Endometrial microvascular endothelial cells (primary cell): ENCODE data around the gene CC2D1A. TPM values are rescaled to one million over a fixed set of nuclear protein-coding genes. Genes with fewer than 3 reads are reported as not detected.
"Not testable (repeated sequence)": the region's sequence is repeated elsewhere in the genome, so short reads cannot be mapped to it uniquely, and the experiment has no call there.

Source experiments
- in situ Hi-C: cut with HindIII; loops from 2 replicates; pipeline ENCODE4 v1.10.0; 2017; ENCODE audit warnings: low sequenced_read_pairs, low pct_unique_long_range_greater_than_20kb; ENCODE audit errors: inconsistent ontology term
- total RNA-seq: library from RNA; depleted of rRNA; stranded (reverse); fragments of >200 nt; gene quantifications from one replicate; pipeline ENCODE4 v1.2.3, GENCODE V29; 2015; ENCODE audit errors: inconsistent ontology term

CC2D1A gene
- total RNA-seq, 1 donor from 2014 or later: 33.8 TPM

- in situ Hi-C loops: no loop called here
Observed at GRCh38 chr19:13968383-13968935, 62.5 kb downstream of the CC2D1A start.

- in situ Hi-C loops: no loop called here
Observed at GRCh38 chr19:13968999-13969398, 63.0 kb downstream of the CC2D1A start.

GRCh38 chr19:13969897-13970296 lies 63.9 kb downstream of the CC2D1A start:
- in situ Hi-C loops: no loop called here

DNA sequence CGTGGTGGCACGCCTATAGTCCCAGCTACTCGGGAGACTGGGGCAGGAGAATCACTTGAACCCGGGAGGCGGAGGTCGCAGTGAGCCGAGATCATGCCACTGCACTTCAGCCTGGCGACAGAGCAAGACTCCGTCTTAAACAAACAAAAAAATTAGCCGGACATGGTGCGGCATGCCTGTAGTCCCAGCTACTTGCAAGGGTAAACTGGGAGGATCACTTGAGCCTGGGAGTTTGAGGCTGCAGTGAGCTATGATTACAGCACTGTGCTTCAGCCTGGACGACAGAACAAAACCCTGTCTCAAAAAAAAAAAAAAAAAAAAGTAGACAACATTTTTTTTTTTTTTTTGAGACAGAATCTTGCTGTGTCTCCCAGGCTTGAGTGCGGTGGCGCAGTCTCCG lies 65.9 kb downstream of the CC2D1A start:
- in situ Hi-C loops: not testable (repeated sequence)

DNA sequence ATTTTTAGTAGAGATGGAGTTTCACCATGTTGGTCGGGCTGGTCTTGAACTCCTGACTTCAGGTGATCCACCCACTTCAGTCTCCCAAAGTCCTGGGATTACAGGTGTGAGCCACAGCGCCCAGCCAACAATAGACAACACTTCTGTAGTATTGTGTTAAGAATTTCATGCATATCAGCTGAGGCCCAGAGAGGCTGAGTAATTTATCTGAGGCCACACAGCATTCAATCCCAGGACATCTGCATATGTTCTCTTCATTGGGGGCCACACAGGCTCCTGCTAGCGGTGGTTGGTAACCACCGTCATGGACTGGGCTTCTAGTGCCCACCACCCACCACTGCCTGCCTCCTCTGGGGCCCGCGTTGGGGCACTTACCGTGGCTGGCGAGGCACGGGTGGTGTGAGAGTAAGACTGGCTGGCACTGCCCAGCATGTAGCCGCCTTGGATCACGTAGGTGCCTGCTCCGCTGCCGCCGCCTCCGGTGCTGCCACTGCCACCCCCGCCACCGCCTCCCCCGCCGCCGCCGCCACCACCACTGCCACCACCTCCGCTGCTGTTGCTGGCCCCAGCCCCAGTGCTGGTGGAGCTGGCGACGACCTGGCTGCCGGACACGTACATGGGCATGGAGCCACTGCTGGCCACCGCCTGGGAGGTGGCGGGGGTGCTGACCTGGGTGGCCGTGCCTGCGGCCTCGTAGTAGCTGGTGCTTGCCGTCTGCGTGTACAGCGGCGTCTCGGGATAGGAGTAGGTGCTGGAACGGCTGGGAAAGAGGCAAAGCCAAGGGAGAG lies 66.6 kb downstream of the CC2D1A start:
- in situ Hi-C loops: no loop called here

GRCh38 chr19:13973479-13973878 lies 67.5 kb downstream of the CC2D1A start:
- in situ Hi-C loops: not testable (repeated sequence)

GRCh38 chr19:13974073-13974472 lies 68.1 kb downstream of the CC2D1A start:
- in situ Hi-C loops: no loop called here

DNA sequence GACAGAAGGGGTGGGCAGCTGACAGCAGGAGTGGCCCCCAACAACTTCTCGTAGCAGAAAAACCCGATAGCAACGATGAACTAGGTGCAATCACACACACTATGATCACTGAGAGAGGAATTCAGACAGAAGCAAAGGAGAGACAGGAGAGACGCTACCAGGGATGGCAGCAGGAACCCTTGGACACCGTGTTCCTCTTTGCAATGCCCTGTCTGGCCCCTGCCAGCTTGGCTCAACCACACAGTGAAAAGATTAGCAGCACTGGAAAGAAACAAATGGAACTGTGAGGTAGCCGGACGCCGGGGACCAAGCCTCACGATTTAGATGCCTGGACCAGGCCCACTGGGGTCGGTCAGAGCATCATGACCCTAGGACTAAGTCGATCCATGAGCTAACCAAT lies 69.9 kb downstream of the CC2D1A start:
- in situ Hi-C loops: no loop called here

DNA sequence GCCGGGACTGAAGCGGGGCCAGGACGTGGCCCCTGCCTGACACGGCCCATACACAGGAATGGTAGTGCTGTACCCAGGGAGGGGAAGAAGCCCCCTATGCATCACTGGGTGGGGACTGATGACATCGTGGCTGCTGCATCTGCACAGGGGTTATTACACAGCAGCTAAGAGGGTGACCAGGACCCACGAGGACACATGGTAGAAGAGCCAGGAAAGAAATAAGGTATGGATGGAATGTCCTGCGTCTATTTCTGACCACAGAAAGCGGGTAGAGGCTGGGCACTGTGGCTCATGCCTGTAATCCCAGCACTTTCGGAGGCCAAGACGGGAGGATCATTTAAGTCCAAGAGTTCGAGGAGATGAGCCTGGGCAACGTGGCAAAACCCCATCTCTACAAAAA lies 70.4 kb downstream of the CC2D1A start:
- in situ Hi-C loops: no loop called here

DNA sequence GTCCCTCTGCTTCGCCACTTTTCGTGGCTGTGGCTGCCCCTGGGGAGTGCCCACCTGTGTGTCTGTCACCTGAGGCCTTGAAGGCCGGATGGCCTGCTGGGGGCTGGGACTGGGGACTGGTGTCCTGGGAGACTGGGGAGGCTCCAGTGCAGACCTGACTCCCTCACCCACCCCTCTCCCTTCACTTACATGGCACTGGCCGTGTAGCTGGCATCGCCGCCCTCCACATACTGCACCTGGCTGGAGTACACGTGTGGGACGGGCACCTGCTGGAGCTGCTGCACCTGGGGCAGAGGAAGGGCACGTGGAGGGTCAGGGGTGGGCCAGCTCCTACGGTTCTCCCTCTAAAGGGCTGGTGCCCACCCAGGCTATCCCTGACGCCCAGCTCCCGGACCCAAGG lies 71.8 kb downstream of the CC2D1A start:
- in situ Hi-C loops: no loop called here

GRCh38 chr19:13978351-13979243 lies 72.6 kb downstream of the CC2D1A start:
- in situ Hi-C loops: no loop called here

- in situ Hi-C loops: no loop called here
Observed at GRCh38 chr19:13979244-13979615, 73.2 kb downstream of the CC2D1A start.

DNA sequence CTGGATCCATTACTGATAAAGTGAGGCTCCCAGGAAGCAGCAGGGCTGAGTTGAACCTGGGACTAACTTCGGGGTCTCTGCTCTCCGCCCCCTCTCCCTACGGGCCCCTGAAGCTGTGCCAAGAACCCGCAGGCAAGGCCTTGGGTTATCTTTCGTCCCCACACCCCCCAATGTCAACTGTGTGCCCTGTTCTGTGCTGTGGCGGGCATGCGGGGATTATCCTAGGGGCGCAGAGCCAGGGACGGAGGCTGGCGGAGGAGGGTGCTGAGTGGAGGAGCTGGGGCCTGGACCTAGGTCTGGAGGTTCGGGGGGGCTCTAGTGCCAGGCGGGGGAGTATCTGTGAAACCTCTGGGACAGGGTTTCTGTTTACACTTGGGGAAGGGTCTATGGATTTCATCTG lies 73.7 kb downstream of the CC2D1A start:
- in situ Hi-C loops: no loop called here

GRCh38 chr19:13980340-13980739 lies 74.3 kb downstream of the CC2D1A start:
- in situ Hi-C loops: no loop called here

Other genes starting within 250 kb of the CC2D1A start
- gene MRI1, start 141.7 kb upstream of the CC2D1A start, total RNA-seq: 33.5 TPM
- gene C19orf53, start 131.7 kb upstream of the CC2D1A start, total RNA-seq: 121 TPM
- gene ZSWIM4, start 110.8 kb upstream of the CC2D1A start, total RNA-seq: 5.5 TPM
- gene NANOS3, start 29.1 kb upstream of the CC2D1A start, total RNA-seq: not detected
- gene BRME1, start 84 bp upstream of the CC2D1A start, total RNA-seq: not detected
- gene PODNL1, start 32.2 kb downstream of the CC2D1A start, total RNA-seq: 0.09 TPM
- gene DCAF15, start 46.3 kb downstream of the CC2D1A start, total RNA-seq: 49.3 TPM
- 4.6 TPM for gene RFX1, start 100.1 kb downstream of the CC2D1A start, total RNA-seq
- not detected for gene RLN3, start 121.9 kb downstream of the CC2D1A start, total RNA-seq
- 17.5 TPM for gene IL27RA, start 125.6 kb downstream of the CC2D1A start, total RNA-seq
- gene PALM3, start 155.9 kb downstream of the CC2D1A start, total RNA-seq: not detected
- not detected for gene MISP3, start 166.6 kb downstream of the CC2D1A start, total RNA-seq
- gene C19orf67, start 179.6 kb downstream of the CC2D1A start, total RNA-seq: not detected
- 20.3 TPM for gene SAMD1, start 184.6 kb downstream of the CC2D1A start, total RNA-seq
- gene PRKACA, start 211.6 kb downstream of the CC2D1A start, total RNA-seq: 138 TPM
- 46.6 TPM for gene ASF1B, start 230.4 kb downstream of the CC2D1A start, total RNA-seq